GM12878 (cell line): ENCODE measurements around the gene ZER1. TPM values are rescaled to one million over a fixed set of nuclear protein-coding genes. Genes with fewer than 3 reads are reported as not detected.

Experiments used
- ATAC-seq: fragments of 200-7000 bp; cut with Tn5 transposase; 3 replicates; pipeline ENCODE4 v1.9.1; 2020; ENCODE audit warnings: mild to moderate bottlenecking, moderate library complexity
- BruUV-seq: library from RNA; stranded (reverse); fragments of 400-500 nt; replicated peaks from 2 replicates; lab custom pipeline; 2021; lab: Mats Ljungman, UMichigan
- CTCF ChIA-PET: fragments of 300-600 bp; sonication (Branson Sonifier 250); formaldehyde crosslinking; extraction: SDS; loops from one replicate; lab custom pipeline; 2021; ENCODE audit warnings: inconsistent platforms; lab: Yijun Ruan, JAX
- POLR2A ChIA-PET: fragments of 350-600 bp; formaldehyde crosslinking; extraction: SDS; loops from one replicate; lab custom pipeline; 2021; ENCODE audit warnings: inconsistent platforms; lab: Charles Lee
- RAD21 ChIA-PET: fragments of 300-600 bp; sonication (Branson Sonifier 250); formaldehyde crosslinking; loops from one replicate; lab custom pipeline; 2023; ENCODE audit warnings: antibody characterized with exemption; ENCODE audit not compliant: unreplicated experiment; lab: Charles Lee
- SMC1A ChIA-PET: fragments of 300-600 bp; sonication (Branson Sonifier 250); formaldehyde crosslinking; loops from one replicate; lab custom pipeline; 2023; ENCODE audit not compliant: unreplicated experiment, uncharacterized antibody; lab: Charles Lee
- DNase-seq: peaks from one replicate; pipeline ENCODE4 v3.0.0-alpha.2; 2011; ENCODE audit warnings: low read depth, low spot score
- FAIRE-seq: peaks from 3 replicates; lab custom pipeline; 2011; peaks lifted over from hg19 to GRCh38; lab: Jason Lieb, UNC
- H2AFZ ChIP-seq: 2 replicates; pipeline ENCODE4 v1.6.0; 2011; ENCODE audit warnings: low read depth, low read length, control low read depth; ENCODE audit not compliant: control insufficient read depth
- H3K27ac ChIP-seq: 2 replicates; pipeline ENCODE4 v1.5.1; 2011; ENCODE audit warnings: control low read depth; ENCODE audit not compliant: control insufficient read depth, insufficient read depth
- H3K27me3 ChIP-seq, 2 experiments: replicated peaks in 1 of 2; 2 replicates each; pipeline versions ENCODE4 v1.6.0 to v1.6.1; 2011; ENCODE audit warnings: low read length in 1 of 2; ENCODE audit not compliant: control insufficient read depth in 2 of 2, insufficient read depth in 2 of 2
- H3K36me3 ChIP-seq, 2 experiments: 2 replicates each; pipeline ENCODE4 v1.5.1; 2011; ENCODE audit warnings: low read length in 1 of 2; ENCODE audit not compliant: control insufficient read depth in 2 of 2, insufficient read depth in 2 of 2
- H3K4me1 ChIP-seq: 2 replicates; pipeline ENCODE4 v1.6.1; 2011; ENCODE audit warnings: mild to moderate bottlenecking, low read length, moderate library complexity, mixed read lengths; ENCODE audit not compliant: control insufficient read depth, insufficient read depth
- H3K4me2 ChIP-seq: 2 replicates; pipeline ENCODE4 v1.6.0; 2011; ENCODE audit warnings: control low read depth; ENCODE audit not compliant: control insufficient read depth, insufficient read depth
- H3K4me3 ChIP-seq: fragments of 200-600 bp; sonication (generic); 2 replicates; pipeline ENCODE4 v1.5.1; 2016
- H3K79me2 ChIP-seq: 2 replicates; pipeline ENCODE4 v1.6.0; 2011; ENCODE audit warnings: low read length; ENCODE audit not compliant: control insufficient read depth, insufficient read depth
- H3K9ac ChIP-seq: 2 replicates; pipeline ENCODE4 v1.8.0; 2011; ENCODE audit warnings: low read length, control low read depth, mixed read lengths; ENCODE audit not compliant: control insufficient read depth, insufficient read depth
- H3K9me3 ChIP-seq: replicated peaks from 3 replicates; pipeline ENCODE4 v1.5.1; 2011; ENCODE audit warnings: mild to moderate bottlenecking, low read length; ENCODE audit not compliant: control insufficient read depth, insufficient read depth
- H4K20me1 ChIP-seq: 2 replicates; pipeline ENCODE4 v1.6.0; 2011; ENCODE audit not compliant: control insufficient read depth, insufficient read depth
- ASH2L ChIP-seq: fragments of 300-600, 200-600 bp; sonication (generic); IDR thresholded peaks from 2 replicates; pipeline ENCODE4 v1.6.1; 2017; ENCODE audit warnings: low read depth, mild to moderate bottlenecking, borderline replicate concordance
- CHD2 ChIP-seq: IDR thresholded peaks from 2 replicates; pipeline ENCODE4 v1.6.1; 2011; ENCODE audit warnings: low read depth, low read length, improper control_type of control experiment, borderline replicate concordance
- DPF2 ChIP-seq: fragments of 450-650 bp; IDR thresholded peaks from 2 replicates; pipeline ENCODE4 v1.6.1; 2017; ENCODE audit warnings: mild to moderate bottlenecking
- HDGF ChIP-seq: fragments of 450-650 bp; IDR thresholded peaks from 2 replicates; pipeline ENCODE4 v1.6.1; 2016; ENCODE audit warnings: antibody characterized with exemption
- MLLT1 ChIP-seq: fragments of 450-650 bp; IDR thresholded peaks from 2 replicates; pipeline ENCODE4 v1.6.1; 2016; ENCODE audit warnings: mild to moderate bottlenecking
- NKRF ChIP-seq: fragments of 450-650 bp; conservative IDR thresholded peaks from 2 replicates; pipeline ENCODE4 v1.6.1; 2017; ENCODE audit warnings: mild to moderate bottlenecking, moderate library complexity
- SREBF2 ChIP-seq: IDR thresholded peaks from 2 replicates; pipeline ENCODE4 v1.6.1; 2012; ENCODE audit warnings: mild to moderate bottlenecking, low read length
- STAT1 ChIP-seq: fragments of 450-650 bp; conservative IDR thresholded peaks from 2 replicates; pipeline ENCODE4 v1.6.1; 2014; ENCODE audit warnings: antibody characterized with exemption, mild to moderate bottlenecking
- WGBS: methylation state at CpG from one replicate; pipeline ENCODE4 v1.1.6; 2016; ENCODE audit warnings: low lambda C conversion rate; ENCODE audit not compliant: insufficient replicate concordance, insufficient coverage; ENCODE audit errors: missing lambda C conversion rate; 5-methylcytosine and 5-hydroxymethylcytosine counted together
- in situ Hi-C: fragments of 300-500 bp; cut with MboI; formaldehyde crosslinking; loops from 9 replicates; pipeline ENCODE4 v1.14.3; 2018; ENCODE audit warnings: mixed read lengths
- intact Hi-C: fragments of 100-400 bp; cut with micrococcal nuclease; formaldehyde crosslinking; loops from one replicate; pipeline ENCODE4 v1.14.2; 2022; ENCODE audit not compliant: unreplicated experiment
- polyA plus RNA-seq, 11 experiments: library from polyadenylated mRNA; depleted of rRNA in 4 of 11; unstranded in 6 of 11; stranded (reverse) in 5 of 11; fragments of >200 nt; fragmentation: Nextera tagmentation in 4 of 11; fragmentation: Illumina TruSeq in 1 of 11; extraction: Ambion mirVana in 4 of 11; extraction: Trizol in 1 of 11; gene quantifications; 1 replicate in 1 of 11; 2 replicates in 10 of 11; pipeline versions ENCODE4 v1.2.1 to v1.2.3, GENCODE V29; 2011 to 2016; ENCODE audit warnings: inconsistent platforms in 2 of 11, missing spikeins in 2 of 11, low read depth in 1 of 11
- total RNA-seq, 4 experiments: library from RNA; depleted of rRNA in 3 of 4; stranded (reverse); fragments of >200 nt in 3 of 4; fragmentation: Illumina TruSeq in 1 of 4; extraction: Trizol in 1 of 4; gene quantifications; 2 replicates each; pipeline versions ENCODE4 v1.2.1 to v1.2.3, GENCODE V29; 2013 to 2021

The ZER1 gene
- total and polyA plus RNA-seq, 10 of the 15 experiments (the other 5 are each of a cell fraction or from before 2014, with no cell fraction given): 0.32 to 16.9 (median 7.9) TPM

GRCh38 chr9:128788445-128788844 is 16.7 kb upstream of the ZER1 start:
- no peak for TF ChIP-seq ASH2L
- no peak for TF ChIP-seq STAT1
- TF ChIP-seq SREBF2: no peak
- TF ChIP-seq MLLT1: no peak
- TF ChIP-seq NKRF: no peak
- no peak for TF ChIP-seq CHD2
- no peak for TF ChIP-seq DPF2
- TF ChIP-seq HDGF: no peak
- intact Hi-C loops: no loop called here
- no peaks in the 10 kb centered on the region for H3K9me3 ChIP-seq
- peaks cover 10% of the 10 kb centered on the region for H3K4me1 ChIP-seq
- H3K36me3 ChIP-seq: peaks cover 1 to 4% of the 10 kb centered on the region in 2 experiments; a peak in 3 of 4 replicates
- H3K79me2 ChIP-seq: peaks cover 19% of the 10 kb centered on the region
- H4K20me1 ChIP-seq: no peaks in the 10 kb centered on the region
- peak overlapping the region; percentile 97; the same call in 1 of the 2 replicates for H3K4me3 ChIP-seq
- RAD21 ChIA-PET: interaction anchor here (1.0 to 1.5 kb wide), 4 partner anchors 17 to 30 kb away, joined by 4 to 6 read pairs (median 4); partner anchors contain the start of genes ENDOG and ZER1
- DNase-seq (no peak), ATAC-seq (no peak), FAIRE-seq (no peak)
- H2AFZ ChIP-seq: no peak overlapping the region
- peak overlapping the region; percentile 64 for H3K4me2 ChIP-seq
- POLR2A ChIA-PET: interaction anchor here (0.5 to 2.3 kb wide), 10 partner anchors 17 to 799 kb away, joined by 3 to 13 read pairs (median 3); partner anchors contain the start of genes ENDOG, SPOUT1 and ZER1
- SMC1A ChIA-PET: interaction anchor here (0.9 to 2.2 kb wide), 6 partner anchors 10 to 139 kb away, joined by 3 to 18 read pairs (median 5); partner anchors contain the start of genes SPOUT1 and ZER1
- H3K27me3 ChIP-seq: no peaks in the 10 kb centered on the region
- WGBS: 100% methylated on average over 1 of the region's 1 CpG
- CTCF ChIA-PET: interaction anchor here (0.7 to 2.0 kb wide), 9 partner anchors 16 to 140 kb away, joined by 3 to 14 read pairs (median 5); partner anchors contain the start of genes ENDOG, PKN3, ZDHHC12 and ZER1
- BruUV-seq: no TSS peak
- H3K9ac ChIP-seq: peak overlapping the region; percentile 65
- no peak overlapping the region for H3K27ac ChIP-seq
- in situ Hi-C loops: no loop called here
